NCI-H2227 (cell line): ENCODE results near the gene ART4.

Experiments
- DNase-seq: peaks from one replicate; lab custom pipeline; 2025; ENCODE audit not compliant: unreplicated experiment; lab: John Stamatoyannopoulos, UW

The ART4 gene

GRCh38 chr12:14852880-14853279, 9.6 kb upstream of the ART4 start:
- no peak for DNase-seq

- no peak for DNase-seq
Observed at GRCh38 chr12:14850929-14851663, 7.8 kb upstream of the ART4 start.

- DNase-seq, result no peak
Observed at GRCh38 chr12:14849661-14850060, 6.3 kb upstream of the ART4 start.

GRCh38 chr12:14846876-14847580, 3.7 kb upstream of the ART4 start:
- no peak for DNase-seq

- DNase-seq, result no peak
Observed at GRCh38 chr12:14846042-14846587, 2.8 kb upstream of the ART4 start.

GRCh38 chr12:14845350-14845750, 2.0 kb upstream of the ART4 start:
- peak; percentile 57 for DNase-seq

- no peak for DNase-seq
Observed at GRCh38 chr12:14844401-14844800, 1.1 kb upstream of the ART4 start.

- DNase-seq, result no peak
Observed at GRCh38 chr12:14842315-14842714, 1.0 kb downstream of the ART4 start.

- no peak for DNase-seq
Observed at GRCh38 chr12:14841761-14842160, 1.6 kb downstream of the ART4 start.

- no peak for DNase-seq
Observed at GRCh38 chr12:14840616-14841015, 2.7 kb downstream of the ART4 start.

GRCh38 chr12:14839262-14839661, 4.1 kb downstream of the ART4 start:
- no peak for DNase-seq

GRCh38 chr12:14836336-14837210, 6.8 kb downstream of the ART4 start:
- DNase-seq, result no peak

- peak; percentile 45 for DNase-seq
Observed at GRCh38 chr12:14834509-14834908, 8.8 kb downstream of the ART4 start.

GRCh38 chr12:14833952-14834351, 9.4 kb downstream of the ART4 start:
- no peak for DNase-seq

- DNase-seq, result no peak
Observed at GRCh38 chr12:14833336-14833735, 10.0 kb downstream of the ART4 start.

- DNase-seq, result no peak
Observed at GRCh38 chr12:14828892-14829291, 14.4 kb downstream of the ART4 start.

- DNase-seq, result no peak
Observed at GRCh38 chr12:14827043-14827442, 16.3 kb downstream of the ART4 start.

- DNase-seq, result no peak
Observed at GRCh38 chr12:14826491-14826890, 16.8 kb downstream of the ART4 start.

GRCh38 chr12:14825256-14825655, 18.1 kb downstream of the ART4 start:
- no peak for DNase-seq

- DNase-seq, result no peak
Observed at GRCh38 chr12:14824012-14824634, 19.2 kb downstream of the ART4 start.

GRCh38 chr12:14814014-14814413, 29.3 kb downstream of the ART4 start, which contains the start of gene SMCO3:
Gene SMCO3 (minus strand): TSS chr12:14814182. CDS start chr12:14806680, 7,502 bp downstream.
- DNase-seq, result no peak
